GM12801 (cell line): ENCODE data around the gene RXRA.

ENCODE experiments used
- TF ChIP-seq, protein P1 (sequence below): IDR thresholded peaks from one replicate; pipeline ENCODE4 v1.5.1; 2011; ENCODE audit warnings: control low read depth; ENCODE audit not compliant: insufficient read length; ENCODE audit errors: extremely low read depth

Gene RXRA

GRCh38 chr9:134433101-134433500 is 106.8 kb downstream of the RXRA start:
- TF ChIP-seq, protein P1, sequence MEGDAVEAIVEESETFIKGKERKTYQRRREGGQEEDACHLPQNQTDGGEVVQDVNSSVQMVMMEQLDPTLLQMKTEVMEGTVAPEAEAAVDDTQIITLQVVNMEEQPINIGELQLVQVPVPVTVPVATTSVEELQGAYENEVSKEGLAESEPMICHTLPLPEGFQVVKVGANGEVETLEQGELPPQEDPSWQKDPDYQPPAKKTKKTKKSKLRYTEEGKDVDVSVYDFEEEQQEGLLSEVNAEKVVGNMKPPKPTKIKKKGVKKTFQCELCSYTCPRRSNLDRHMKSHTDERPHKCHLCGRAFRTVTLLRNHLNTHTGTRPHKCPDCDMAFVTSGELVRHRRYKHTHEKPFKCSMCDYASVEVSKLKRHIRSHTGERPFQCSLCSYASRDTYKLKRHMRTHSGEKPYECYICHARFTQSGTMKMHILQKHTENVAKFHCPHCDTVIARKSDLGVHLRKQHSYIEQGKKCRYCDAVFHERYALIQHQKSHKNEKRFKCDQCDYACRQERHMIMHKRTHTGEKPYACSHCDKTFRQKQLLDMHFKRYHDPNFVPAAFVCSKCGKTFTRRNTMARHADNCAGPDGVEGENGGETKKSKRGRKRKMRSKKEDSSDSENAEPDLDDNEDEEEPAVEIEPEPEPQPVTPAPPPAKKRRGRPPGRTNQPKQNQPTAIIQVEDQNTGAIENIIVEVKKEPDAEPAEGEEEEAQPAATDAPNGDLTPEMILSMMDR, result no peak

DNA sequence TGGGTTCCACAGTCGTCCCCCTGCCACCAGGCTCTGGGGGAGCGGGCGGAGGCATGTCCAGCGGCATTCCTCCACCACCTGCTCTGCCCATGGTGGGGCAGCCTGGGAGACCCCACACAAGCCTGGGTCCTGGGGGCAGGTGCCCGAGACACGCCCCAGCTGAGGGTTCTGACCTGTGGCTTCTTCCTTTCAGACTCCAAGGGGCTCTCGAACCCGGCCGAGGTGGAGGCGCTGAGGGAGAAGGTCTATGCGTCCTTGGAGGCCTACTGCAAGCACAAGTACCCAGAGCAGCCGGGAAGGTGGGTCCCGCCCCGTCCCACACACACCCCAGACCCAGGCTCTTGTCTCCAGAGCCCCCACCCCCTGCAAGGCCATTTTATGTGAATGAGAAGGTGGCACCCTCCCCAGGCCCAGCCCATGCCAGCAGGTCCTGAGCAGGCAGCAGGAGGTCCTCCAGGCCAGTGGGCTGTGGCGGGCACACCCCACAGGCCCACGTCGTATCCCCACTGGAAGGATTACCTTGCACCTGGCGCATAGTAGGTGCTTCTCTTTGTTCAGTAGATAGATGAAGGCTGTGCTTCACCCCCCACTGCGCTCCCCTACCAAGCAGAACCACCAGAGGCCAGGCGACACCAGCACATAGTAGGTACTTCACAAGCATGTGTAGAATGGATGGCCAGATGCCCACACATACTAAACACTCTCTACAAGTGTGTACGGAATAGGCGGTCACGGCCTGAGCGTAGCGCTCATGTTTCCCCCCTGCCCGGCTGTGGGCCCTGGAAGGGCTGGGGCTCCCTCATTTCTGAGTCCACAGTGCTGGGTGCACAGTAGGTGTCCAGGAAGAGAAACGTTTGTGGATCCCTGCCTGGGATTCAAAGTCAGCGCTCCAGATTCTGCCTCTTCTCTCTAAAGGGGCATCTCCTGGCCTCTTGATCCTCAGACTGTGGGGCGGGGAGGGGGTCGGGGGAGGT is 107.9 kb downstream of the RXRA start:
- TF ChIP-seq, protein P1, result no peak

- TF ChIP-seq, protein P1, result no peak
Observed at GRCh38 chr9:134434894-134435506, 108.7 kb downstream of the RXRA start.

DNA sequence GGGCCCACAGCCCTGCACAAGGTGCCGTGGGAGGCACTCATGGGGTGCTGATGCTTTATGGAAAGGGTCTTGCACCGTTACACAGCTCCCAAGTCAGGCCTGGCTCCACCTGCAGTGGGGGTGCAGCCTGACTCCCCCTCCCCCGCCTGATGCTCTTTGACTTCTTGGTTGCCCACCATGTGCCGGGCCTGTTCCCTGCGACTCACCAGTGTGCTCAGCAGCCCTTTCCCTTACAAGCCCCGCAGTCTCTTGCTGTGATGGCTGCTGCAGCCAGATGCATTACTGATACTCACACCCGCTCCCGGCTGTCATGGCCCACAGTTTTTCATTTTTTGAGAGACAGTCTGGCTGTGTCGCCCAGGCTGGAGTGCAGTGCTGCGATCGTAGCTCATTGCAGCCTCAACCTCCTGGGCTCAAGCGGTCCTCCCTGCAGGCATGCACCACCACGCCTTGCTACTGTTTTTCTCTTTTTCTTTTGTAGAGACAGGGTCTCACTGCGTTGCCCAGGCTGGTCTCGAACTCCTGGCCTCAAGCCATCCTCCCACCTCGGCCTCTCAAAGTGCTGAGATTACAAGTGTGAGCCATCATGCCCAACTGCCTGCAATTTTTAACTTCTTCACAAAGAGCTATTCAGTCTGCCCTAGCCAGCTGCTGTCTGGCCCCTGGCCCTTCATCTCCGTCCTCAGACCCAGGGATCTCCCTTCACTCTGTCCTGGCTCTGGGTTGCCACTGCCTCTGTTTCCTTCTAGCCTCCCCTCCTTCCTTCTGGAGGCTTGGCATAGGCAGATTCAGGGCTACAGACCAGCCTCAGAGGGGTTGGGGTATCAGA is 109.5 kb downstream of the RXRA start:
- TF ChIP-seq, protein P1, result no peak

DNA sequence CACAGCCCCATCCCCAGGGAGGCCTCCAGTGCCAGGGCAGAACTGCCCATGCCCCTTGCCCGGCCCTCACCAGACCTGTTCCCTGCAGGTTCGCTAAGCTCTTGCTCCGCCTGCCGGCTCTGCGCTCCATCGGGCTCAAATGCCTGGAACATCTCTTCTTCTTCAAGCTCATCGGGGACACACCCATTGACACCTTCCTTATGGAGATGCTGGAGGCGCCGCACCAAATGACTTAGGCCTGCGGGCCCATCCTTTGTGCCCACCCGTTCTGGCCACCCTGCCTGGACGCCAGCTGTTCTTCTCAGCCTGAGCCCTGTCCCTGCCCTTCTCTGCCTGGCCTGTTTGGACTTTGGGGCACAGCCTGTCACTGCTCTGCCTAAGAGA is 110.1 kb downstream of the RXRA start:
- TF ChIP-seq, protein P1, result no peak

DNA sequence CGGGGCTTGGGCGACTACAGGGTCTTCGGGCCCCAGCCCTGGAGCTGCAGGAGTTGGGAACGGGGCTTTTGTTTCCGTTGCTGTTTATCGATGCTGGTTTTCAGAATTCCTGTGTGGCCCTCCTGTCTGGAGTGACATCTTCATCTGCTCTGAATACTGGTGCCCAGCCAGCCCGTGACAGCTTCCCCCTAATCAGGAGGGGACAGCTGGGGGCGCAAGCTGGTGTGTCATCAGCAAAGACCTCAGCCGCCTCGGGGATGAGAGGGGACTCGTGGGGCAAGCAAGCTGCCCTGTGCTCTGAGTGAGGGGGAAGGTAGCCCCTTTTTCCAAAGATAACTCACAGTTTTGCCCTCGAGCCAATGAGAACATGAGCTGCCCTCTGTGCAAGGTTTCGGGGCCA is 110.7 kb downstream of the RXRA start:
- TF ChIP-seq, protein P1, result no peak

GRCh38 chr9:134437403-134438194 is 111.3 kb downstream of the RXRA start:
- TF ChIP-seq, protein P1, result no peak
